Left cardiac atrium (tissue), 4 donors: Measurements from ENCODE around the gene ZNF213. TPM values are rescaled to one million over a fixed set of nuclear protein-coding genes. Genes with fewer than 3 reads are reported as not detected.
A peak's percentile ranks its signal among the peaks of the same experiment; 100 is the strongest.

Source experiments
- ATAC-seq, 2 donors: fragments of 200-7000 bp; cut with Tn5 transposase; one replicate each; pipeline ENCODE4 v1.9.1; 2020; ENCODE audit warnings: mild to moderate bottlenecking in 2 of 2, moderate library complexity in 2 of 2
- DNase-seq: peaks from one replicate; pipeline ENCODE4 v3.0.0-alpha.2; 2020
- intact Hi-C, 2 donors: fragments of 100-400 bp; cut with DNase I; formaldehyde crosslinking; loops; one replicate each; pipeline versions ENCODE4 v1.14.1 to v1.15.1; 2022 to 2023
- total RNA-seq, 2 donors: library from RNA; stranded (reverse); fragmentation: NEBNext Ultra II Directional; extraction: Animal tissue kit (Norgen Biotek cat#: 25700); gene quantifications; one replicate each; pipeline ENCODE4 v1.2.1, GENCODE V29; 2021
- donor health status: DM: no; HTN: yes; CAD: no.
- donor health status: DM: no; HTN: yes; CAD: no; lungs with severe emphysema.
- donor health status: DM: yes; HTN: yes; CAD: no.
- donor health status: Dilated cardiomyopathy.

ZNF213 gene
- total RNA-seq, 2 donors from 2014 or later, result 6.5 to 6.7 TPM

DNA sequence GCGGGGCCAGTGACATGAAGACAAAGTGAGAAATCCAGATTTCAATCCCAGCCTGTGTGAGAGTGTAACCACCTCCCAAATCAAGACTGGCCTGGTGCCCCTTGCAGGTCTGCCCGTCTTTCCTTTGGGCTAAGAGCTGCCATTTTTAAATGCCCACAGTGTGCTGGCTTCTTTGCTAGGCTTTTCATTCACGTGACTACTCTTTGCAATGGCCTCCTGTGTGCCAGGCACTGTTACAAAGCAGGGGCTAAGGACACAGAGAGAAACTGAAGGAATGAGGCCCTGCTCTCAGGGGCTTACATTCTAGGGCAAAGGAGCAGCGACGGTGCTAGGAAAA lies 35.5 kb upstream of the ZNF213 start:
- intact Hi-C loops, result no loop called here
- ATAC-seq, result no peak
- DNase-seq, result no peak

GRCh38 chr16:3099732-3100499 lies 34.9 kb upstream of the ZNF213 start:
- ATAC-seq (peak; percentile 92 to 96), DNase-seq (peak; percentile 93)

DNA sequence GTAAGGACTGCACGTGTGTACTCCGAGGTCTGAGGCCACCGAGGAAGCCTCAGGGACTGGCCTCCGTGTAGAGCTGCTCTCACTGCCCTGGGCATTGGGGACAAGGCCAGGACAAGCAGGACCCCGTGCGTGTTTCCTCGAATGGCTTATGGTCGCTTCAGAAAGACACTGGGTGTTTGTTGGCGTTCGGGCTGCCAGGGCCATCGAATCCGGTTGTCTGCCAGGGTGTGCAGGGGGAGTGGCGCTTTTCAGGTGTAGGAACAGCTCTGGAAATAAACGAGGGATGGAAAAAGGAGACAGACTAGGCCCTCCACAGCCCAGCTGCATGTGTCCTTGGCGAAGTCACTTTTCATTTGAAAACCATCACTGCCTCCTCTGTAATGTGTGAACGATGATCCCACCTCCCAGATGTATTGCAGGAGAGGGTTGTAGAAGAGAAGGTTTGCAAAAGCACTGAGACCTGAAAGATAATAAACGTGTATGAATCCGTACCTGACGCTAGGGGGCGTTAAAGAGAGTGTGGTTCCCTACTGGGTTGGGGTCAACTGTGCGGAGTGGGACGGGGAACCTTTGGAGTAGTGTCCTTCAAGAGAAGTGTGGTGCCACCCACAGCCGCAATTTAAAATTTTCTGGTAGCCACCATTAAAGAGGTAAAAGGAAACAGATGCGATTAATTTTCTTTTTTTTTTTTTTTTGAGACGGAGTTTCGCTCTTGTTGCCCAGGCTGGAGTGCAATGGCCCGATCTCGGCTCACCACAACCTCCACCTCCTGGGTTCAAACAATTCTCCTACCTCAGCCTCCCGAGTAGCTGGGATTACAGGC lies 33.6 kb upstream of the ZNF213 start:
- ATAC-seq, result no peak
- intact Hi-C loops, result loop anchor here in 1 of 2 donors (10.0 kb wide), 1 partner anchor 46 kb away; no protein-coding TSS in a partner anchor
- no peak for DNase-seq

More at GRCh38 chr16:3099732-3100499, 34.9 kb upstream of the ZNF213 start:
- intact Hi-C loops, result loop anchor here in 1 of 2 donors (10.0 kb wide), 1 partner anchor 45 kb away; no protein-coding TSS in a partner anchor

DNA sequence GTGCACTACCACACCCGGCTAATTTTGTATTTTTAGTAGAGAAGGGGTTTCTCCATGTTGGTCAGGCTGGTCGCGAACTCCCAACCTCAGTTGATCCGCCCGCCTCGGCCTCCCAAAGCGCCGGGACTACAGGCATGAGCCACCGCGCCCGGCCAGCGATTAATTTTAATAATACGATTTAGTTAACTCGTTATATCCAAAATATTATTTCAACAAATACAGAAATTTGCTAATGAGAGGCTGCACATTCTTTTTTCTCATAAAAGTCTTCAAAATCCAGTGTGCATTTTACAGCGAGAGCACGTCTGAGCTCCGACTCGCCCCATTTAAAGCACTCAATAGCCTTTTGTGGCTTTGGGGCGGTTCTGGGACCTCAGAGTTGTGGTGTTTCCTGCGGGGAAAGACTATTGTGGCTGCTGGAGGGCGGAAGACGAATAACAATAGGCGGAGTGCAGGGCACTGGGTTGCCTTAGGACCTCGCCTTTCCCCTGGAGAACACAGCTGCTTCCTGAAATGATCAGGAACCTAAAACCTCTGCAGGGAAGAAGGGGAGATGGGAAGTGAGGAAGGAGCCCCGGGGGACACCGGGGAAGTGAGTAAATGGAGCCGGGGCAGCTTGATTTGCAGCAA lies 32.9 kb upstream of the ZNF213 start:
- DNase-seq (peak; percentile 57), ATAC-seq (peak in 1 of 2 donors; percentile 20)
- intact Hi-C loops, result loop anchor here in 1 of 2 donors (10.0 kb wide), 1 partner anchor 47 kb away; no protein-coding TSS in a partner anchor

GRCh38 chr16:3106205-3106928 lies 28.5 kb upstream of the ZNF213 start:
- intact Hi-C loops, result loop anchor here in 1 of 2 donors (10.0 kb wide), 1 partner anchor 52 kb away; no protein-coding TSS in a partner anchor
- DNase-seq (peak; percentile 92), ATAC-seq (peak; percentile 97)

- ATAC-seq (peak; percentile 93 to 95), DNase-seq (peak; percentile 78)
- intact Hi-C loops, result no loop called here
Measured at GRCh38 chr16:3112058-3112880, 22.6 kb upstream of the ZNF213 start, which contains the start of gene ZNF205. TSS of gene ZNF205 (plus strand) at chr16:3112586. CDS start at chr16:3113431, 845 bp downstream.

DNA sequence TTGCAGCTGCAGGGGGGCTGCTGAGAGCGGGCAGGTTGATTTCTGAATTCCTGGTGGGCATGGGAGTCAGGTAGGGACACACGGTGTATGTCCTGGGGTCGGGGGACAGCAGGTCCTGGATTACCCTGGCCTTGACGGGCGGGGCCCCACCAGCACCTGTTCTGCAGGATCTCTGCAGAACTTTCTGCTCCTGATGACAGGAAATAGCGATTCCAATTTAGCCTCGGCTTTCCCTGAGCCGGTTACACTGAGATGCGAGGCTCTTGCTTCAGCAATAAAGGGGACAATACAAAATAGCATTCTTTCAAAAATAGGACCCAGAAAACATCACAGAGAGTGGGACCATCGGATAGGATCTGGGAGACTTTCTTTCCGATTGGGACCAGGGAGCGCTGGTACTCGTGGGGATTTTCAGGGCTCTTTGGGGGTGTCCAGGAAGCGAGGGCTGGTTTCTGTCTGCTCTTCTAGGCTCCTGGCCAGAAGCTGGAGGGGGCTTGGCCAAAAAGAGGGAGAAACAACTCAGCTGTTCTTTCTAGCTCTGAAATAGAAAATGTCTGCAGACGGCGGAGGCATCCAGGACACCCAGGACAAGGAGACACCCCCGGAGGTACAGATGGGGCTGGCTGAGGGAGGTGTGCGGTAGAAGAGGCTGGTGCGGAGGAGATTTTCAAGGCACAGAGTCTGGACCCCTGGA lies 21.8 kb upstream of the ZNF213 start:
- no peak for DNase-seq
- intact Hi-C loops, result no loop called here
- peak; percentile 34 to 54 for ATAC-seq

DNA sequence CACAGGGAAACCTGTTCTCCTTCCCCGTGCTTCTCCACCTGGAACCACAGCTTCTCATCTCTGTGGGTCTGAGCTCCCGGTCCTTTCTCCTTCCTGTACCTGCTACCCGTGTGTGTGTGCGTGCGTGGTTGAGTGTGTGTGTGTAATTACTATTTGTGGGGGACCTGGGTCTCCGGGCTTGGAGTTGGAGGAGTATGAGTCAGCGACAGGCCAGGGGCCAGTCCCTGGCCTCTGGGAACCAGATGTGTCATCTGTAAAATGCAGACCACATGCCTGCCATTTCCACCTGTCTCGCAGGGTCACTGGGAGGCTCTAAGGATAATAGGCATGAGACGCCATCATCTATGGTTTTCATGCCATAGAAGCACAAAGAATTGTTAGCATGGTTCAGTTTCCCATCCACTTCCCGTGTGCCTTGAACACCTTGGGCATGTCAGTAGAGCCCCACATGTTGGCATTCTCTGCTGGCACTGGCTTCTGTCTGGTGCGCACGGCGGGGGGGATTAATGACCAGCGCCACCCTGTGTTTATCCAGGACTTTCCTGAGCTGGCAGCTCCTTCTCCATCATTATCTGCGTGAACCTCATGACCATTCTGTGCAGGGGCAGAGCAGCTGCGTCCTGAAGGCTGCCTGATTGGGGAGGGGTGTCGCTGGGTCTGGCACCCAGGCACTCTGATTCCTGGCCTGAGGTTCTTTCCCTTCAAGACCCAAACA lies 20.9 kb upstream of the ZNF213 start:
- no peak for DNase-seq
- ATAC-seq, result no peak
- intact Hi-C loops, result no loop called here

GRCh38 chr16:3115003-3115402 lies 19.8 kb upstream of the ZNF213 start:
- intact Hi-C loops, result no loop called here
- ATAC-seq, result no peak
- DNase-seq, result no peak

DNA sequence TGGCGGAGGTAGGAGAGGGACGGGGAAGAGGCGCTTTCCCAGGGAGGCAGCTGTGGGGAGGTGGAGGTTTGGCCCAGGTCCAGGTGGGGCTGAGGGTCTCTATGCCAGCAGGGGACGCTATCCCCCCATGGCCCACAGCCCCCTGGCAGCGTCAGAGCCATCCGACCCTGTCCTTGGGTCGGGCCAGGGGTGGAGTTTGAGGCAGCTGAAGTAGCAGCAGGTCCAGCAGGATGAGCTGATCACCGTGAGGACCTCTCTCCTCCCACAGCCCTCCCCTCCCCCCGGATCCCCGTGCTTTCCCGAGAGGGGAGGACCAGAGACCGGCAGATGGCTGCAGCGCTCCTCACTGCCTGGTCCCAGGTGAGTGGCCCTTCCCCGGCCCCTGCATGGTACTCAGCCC lies 19.3 kb upstream of the ZNF213 start:
- intact Hi-C loops, result no loop called here
- DNase-seq, result no peak
- ATAC-seq, result no peak

- no peak for ATAC-seq
- no peak for DNase-seq
- intact Hi-C loops, result no loop called here
Measured at GRCh38 chr16:3118204-3118790, 16.5 kb upstream of the ZNF213 start.

GRCh38 chr16:3118846-3119245 lies 16.0 kb upstream of the ZNF213 start:
- ATAC-seq, result no peak
- no peak for DNase-seq
- intact Hi-C loops, result no loop called here

DNA sequence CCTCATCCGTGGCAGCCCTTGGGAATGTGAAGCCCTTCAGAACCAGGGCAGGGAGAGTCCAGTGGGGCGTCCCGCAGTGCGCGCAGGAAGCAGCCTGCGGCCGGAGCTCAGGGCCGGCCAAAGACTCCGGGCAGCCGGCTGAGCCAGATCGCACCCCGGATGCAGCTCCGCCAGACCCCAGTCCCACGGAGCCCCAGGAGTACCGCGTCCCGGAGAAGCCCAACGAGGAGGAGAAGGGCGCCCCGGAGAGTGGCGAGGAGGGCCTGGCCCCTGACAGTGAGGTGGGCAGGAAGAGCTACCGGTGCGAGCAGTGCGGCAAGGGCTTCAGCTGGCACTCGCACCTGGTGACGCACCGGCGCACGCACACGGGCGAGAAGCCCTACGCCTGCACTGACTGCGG lies 15.5 kb upstream of the ZNF213 start:
- intact Hi-C loops, result no loop called here
- DNase-seq, result no peak
- no peak for ATAC-seq

DNA sequence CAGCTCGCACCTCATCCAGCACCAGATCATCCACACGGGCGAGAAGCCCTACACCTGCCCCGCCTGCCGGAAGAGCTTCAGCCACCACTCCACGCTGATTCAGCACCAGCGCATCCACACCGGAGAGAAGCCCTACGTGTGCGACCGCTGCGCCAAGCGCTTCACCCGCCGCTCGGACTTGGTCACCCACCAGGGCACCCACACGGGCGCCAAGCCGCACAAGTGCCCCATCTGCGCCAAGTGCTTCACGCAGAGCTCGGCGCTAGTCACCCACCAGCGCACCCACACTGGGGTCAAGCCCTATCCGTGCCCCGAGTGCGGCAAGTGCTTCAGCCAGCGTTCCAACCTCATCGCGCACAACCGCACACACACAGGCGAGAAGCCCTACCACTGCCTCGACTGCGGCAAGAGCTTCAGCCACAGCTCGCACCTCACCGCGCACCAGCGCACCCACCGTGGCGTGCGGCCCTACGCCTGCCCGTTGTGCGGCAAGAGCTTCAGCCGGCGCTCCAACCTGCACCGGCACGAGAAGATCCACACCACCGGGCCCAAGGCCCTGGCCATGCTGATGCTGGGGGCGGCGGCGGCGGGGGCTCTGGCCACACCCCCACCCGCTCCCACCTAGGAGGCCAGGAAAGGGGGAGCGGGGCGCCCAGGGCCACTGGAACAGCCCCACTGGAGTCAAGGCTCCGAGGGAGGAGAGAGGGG lies 15.0 kb upstream of the ZNF213 start:
- intact Hi-C loops, result no loop called here
- no peak for ATAC-seq

DNA sequence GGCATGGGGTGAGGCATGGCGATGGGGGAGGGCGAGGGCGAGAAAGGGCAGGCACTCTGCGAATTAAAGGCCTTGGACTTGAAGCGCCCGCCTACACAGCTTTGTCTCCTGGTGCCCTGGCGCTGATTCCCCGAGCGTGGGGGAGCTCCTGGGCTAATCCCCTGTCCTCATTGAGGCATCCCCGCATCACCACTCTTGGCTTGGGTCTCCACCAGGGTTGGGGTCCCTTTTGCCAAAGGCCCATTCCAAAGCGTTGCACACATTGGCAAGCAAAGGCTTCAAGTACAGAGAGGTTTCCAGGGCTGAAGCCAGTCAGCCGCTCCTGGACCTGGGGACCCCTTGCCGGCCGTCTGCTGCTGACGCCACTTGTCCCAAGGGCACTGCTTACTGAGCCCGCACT lies 14.4 kb upstream of the ZNF213 start:
- intact Hi-C loops, result no loop called here
- no peak for DNase-seq
- ATAC-seq, result no peak

More for the DNA sequence above, 15.0 kb upstream of the ZNF213 start:
- DNase-seq, result no peak

DNA sequence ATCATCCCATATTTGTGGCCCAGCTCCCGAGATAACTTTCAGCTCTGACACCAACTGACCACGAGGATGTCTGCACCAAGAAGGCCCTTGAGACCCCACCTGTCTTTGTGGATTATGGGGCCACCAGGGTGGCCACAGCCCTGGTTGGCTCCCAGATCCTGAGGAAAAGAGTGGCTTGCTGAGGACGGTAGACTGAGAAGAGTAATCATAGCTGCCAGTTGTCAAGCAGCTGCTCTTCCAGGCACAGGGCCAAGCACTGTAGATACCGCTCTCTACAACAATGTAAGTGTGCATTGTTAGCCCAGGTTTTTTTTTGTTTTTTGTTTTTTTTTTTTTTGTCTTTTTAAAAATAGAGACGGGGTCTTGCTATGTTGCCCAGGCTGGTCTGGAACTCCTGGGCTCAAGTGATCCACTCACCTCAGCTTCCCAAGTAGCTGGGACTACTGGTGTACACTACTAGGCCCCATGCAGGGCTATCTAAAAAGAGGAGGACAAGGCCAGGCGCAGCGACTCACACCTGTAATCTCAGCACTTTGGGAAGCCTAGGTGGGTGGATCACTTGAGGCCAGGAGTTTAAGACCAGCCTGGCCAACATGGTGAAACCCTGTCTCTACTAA lies 12.9 kb upstream of the ZNF213 start:
- intact Hi-C loops, result no loop called here
- DNase-seq (no peak), ATAC-seq (no peak)
